ENCODE results near the gene CRB3.
A peak's percentile ranks its signal among the peaks of the same experiment; 100 is the strongest.

CRB3 gene

DNA sequence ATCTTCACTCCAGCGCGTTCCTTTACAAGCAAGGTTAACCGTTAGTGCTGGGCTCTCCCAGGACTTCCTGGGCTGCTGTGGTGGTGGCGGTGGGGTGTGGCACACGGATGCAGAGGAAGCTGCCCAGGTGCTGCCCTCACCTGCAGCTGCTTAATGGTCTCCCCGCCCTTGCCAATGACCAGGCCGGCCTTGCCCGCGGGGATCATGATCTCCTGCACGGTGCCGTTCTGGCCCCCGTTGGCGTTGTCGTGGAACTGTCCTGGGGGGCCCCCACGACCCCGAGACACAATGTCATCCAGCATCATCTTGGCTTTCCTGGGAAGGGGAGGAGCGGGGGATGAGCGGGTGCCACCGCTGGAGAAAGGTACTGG is 45.5 kb upstream of the CRB3 start:
- no peak overlapping the region for H3K4me3 ChIP-seq (ENCODE audit: control insufficient read depth, low read depth, low read length)
- TF ChIP-seq, protein P1, sequence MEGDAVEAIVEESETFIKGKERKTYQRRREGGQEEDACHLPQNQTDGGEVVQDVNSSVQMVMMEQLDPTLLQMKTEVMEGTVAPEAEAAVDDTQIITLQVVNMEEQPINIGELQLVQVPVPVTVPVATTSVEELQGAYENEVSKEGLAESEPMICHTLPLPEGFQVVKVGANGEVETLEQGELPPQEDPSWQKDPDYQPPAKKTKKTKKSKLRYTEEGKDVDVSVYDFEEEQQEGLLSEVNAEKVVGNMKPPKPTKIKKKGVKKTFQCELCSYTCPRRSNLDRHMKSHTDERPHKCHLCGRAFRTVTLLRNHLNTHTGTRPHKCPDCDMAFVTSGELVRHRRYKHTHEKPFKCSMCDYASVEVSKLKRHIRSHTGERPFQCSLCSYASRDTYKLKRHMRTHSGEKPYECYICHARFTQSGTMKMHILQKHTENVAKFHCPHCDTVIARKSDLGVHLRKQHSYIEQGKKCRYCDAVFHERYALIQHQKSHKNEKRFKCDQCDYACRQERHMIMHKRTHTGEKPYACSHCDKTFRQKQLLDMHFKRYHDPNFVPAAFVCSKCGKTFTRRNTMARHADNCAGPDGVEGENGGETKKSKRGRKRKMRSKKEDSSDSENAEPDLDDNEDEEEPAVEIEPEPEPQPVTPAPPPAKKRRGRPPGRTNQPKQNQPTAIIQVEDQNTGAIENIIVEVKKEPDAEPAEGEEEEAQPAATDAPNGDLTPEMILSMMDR (conservative IDR thresholded peaks at IDR 0.05; ENCODE audit: control insufficient read depth, insufficient read depth, low read depth, low read length): no peak

DNA sequence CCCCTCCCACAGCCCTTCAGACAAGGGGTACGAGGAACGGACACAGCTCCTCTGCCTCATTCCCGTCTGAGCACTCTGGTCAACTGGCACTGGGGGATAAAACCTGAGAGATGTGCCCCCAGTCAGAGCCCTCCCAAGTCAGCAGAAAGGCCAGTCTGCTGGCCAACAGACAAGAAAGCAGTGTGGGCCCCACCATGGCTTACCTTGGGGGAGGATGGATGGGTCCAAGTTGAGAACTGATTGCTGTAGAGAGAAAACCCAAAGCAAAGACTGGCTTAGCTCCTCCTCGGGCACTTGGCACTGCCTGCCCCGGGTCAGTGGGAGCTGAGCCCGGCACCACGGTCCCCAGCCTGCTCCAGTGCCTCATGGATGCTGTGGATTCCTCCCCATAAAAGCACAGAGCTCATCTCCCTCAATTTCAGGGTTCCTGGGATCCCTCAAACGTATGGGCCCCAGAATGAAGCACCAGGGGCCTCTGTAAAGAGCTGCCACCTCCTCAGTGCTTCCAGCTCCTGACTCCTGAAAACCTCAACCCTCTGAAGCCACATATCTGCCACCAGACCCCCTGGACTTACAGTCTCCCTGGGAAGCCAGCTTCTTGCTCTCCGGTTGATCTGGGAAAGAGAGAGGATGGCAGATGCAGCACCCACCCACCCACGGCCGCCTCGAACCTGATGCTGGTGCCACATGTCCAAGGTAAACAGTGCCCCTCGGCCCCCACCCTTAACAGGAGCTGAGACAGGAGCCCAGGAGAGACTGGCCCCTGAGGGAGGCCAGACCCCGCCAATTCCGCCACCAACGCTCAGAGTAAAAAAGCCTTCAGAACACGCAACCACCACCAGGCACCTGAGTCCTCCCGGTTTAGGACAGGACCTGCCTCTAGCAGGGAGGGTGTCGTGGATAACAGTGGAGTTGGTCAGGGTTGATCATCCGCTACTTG is 42.7 kb upstream of the CRB3 start:
- TF ChIP-seq, protein P1 (conservative IDR thresholded peaks at IDR 0.05; ENCODE audit: control insufficient read depth, insufficient read depth, low read depth, low read length): no peak
- no peak overlapping the region for H3K4me3 ChIP-seq (ENCODE audit: control insufficient read depth, low read depth, low read length)
- DNase-seq (ENCODE audit: low read depth): no peak

More for the DNA sequence above, 45.5 kb upstream of the CRB3 start:
- DNase-seq (ENCODE audit: low read depth): no peak

DNA sequence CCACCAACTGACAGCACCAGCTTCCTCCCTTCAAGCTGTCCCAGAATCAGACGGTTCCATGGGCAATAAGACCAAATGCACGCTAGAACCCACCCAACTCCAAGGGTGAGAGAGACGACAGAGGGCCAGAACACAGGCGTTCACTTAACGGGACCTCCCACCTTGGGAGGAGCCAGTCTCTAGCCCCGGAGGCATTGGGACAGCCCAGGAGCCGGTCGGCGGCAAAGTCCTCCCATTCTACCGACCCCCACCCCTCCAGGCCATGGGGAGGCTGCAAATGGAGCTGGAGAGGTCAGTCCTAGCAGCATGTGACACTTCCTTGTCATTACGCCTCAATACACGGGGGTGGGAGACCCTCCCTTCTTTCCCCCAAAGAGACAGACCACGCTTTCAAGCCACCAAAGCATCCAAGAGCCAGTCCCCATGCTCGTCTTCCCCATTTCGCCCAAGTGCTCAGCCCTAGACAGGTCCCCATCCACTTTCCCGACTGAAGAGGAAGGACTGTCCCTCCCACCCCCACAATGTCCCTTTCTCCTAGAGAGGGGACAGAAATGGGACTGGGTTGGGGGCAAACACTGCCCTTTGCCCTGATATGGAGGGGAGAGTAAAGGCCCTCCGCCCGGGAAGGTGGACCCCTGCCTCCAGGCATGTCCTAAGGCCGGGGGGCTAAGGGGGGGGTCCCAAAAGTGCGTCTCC is 40.4 kb upstream of the CRB3 start:
- TF ChIP-seq, protein P1 (conservative IDR thresholded peaks at IDR 0.05; ENCODE audit: control insufficient read depth, insufficient read depth, low read depth, low read length): no peak
- H3K4me3 ChIP-seq (ENCODE audit: control insufficient read depth, low read depth, low read length): peak overlapping the region; percentile 97
- peak; percentile 49 for DNase-seq (ENCODE audit: low read depth)

DNA sequence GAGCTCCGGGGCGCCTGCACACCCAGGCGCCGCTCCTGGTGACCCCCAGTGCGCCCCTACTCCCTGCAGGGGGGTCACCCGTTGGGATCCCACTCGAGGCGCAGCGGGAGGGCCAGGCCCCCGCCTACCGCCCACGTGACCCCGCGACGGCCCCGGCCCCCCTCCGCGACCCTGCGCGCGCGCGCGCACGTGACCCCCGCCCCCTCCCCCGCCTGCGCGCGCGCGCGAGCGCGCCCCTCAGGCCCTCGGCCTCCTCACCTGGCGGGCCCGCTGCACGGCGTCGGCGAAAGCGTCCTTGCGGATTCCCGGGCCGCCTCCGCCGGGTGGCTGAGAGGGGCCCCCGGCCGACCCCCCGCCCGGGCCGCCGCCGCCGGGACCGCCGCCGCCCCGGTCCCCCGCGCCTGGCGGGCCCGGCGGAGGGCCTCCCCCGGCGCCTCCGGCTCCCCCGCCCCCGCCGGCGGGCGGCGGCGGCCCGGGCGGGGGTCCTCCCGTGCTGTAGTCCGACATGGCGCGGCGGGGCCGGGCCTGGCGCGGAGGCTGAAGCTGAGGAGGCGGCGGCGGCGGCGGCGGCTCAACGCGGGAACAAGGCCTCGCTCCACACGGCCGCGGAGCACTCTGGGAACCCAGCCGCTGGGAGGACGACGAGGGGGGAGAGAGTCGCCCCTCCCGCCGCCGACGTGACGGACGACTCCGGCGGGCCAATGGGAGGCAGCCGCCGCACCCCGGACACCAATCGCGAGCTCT is 39.7 kb upstream of the CRB3 start, which contains the start of gene KHSRP:
KHSRP (minus strand) TSS at position 617 of the 744 bp plus-strand sequence; CDS start at position 507, 110 bp downstream.
- peak within 1 kb of the TSS; percentile 97 for H3K4me3 ChIP-seq (ENCODE audit: control insufficient read depth, low read depth, low read length)
- no peak for DNase-seq (ENCODE audit: low read depth)
- TF ChIP-seq, protein P1 (conservative IDR thresholded peaks at IDR 0.05; ENCODE audit: control insufficient read depth, insufficient read depth, low read depth, low read length): no peak

DNA sequence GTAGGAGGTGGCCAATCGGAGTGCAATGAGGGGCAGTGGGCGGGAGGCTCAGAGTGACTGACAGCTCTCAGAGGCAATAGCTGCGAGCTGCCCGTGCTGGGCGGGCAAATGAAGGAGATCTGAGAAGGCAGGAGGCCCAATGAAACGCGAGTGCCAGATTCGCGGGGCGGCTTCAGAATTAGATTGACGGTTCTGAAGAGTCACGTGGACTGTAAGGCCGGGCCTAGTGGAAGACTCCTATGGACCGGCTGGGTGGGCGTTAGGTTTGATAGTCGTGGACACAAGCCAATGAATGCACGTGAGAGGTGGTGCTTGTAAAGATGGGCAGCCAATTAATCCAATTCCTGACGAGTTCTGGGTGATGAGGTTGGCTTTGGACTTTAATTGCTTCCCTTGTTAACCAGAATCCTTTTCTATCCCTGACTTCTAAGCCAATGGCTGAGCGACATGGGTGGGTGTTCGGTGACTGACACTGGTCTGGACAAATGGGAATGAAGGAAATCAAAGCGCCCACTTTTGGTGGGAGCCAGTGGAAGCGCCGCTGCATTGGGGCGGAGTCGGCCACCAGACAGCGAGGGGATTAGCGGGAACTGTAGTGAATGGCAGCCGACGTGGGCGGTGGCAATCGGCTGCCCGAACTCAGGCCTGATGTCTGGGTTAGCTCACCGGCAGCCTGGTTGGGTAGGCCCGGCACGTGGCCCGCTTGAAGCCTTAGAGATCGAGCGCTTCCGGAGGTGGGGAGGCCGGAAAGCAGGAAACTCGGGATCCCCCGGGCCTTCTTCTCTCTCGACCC is 38.9 kb upstream of the CRB3 start:
- peak; percentile 100 for DNase-seq (ENCODE audit: low read depth)
- peak overlapping the region; percentile 4 for H3K4me3 ChIP-seq (ENCODE audit: control insufficient read depth, low read depth, low read length)
- TF ChIP-seq, protein P1 (conservative IDR thresholded peaks at IDR 0.05; ENCODE audit: control insufficient read depth, insufficient read depth, low read depth, low read length): no peak

All from fibroblast of mammary gland (primary cell).